ENCODE measurements around the gene GALNT7.

DNA sequence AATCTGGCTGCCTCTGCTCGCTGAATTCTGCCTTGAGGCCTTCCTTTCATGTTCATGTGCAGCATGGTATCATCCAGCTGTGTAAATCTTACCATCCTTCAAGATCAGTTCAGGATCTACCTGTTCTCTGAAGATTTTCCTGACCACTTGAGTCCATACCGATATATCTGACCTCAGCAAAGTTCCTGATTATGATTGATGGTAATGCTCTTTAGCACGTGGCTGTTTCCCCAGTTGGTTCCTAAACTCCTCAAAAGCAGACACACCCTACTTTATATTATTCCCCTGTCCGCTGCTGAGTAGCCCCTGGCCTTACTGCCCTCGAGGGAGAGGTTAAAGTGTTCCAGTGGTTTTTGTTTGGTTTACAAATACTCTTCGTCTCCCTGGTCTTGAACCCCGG lies 20.0 kb downstream of the GALNT7 start:
- TF ChIP-seq, protein P1, sequence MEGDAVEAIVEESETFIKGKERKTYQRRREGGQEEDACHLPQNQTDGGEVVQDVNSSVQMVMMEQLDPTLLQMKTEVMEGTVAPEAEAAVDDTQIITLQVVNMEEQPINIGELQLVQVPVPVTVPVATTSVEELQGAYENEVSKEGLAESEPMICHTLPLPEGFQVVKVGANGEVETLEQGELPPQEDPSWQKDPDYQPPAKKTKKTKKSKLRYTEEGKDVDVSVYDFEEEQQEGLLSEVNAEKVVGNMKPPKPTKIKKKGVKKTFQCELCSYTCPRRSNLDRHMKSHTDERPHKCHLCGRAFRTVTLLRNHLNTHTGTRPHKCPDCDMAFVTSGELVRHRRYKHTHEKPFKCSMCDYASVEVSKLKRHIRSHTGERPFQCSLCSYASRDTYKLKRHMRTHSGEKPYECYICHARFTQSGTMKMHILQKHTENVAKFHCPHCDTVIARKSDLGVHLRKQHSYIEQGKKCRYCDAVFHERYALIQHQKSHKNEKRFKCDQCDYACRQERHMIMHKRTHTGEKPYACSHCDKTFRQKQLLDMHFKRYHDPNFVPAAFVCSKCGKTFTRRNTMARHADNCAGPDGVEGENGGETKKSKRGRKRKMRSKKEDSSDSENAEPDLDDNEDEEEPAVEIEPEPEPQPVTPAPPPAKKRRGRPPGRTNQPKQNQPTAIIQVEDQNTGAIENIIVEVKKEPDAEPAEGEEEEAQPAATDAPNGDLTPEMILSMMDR (conservative IDR thresholded peaks at IDR 0.05; ENCODE audit: low read depth, low read length) = no peak
- TF ChIP-seq EZH2 (IDR thresholded peaks at IDR 0.05; ENCODE audit: low read length, unreplicated experiment) = no peak
- no peak for TF ChIP-seq EZH2phosphoT487 (IDR thresholded peaks at IDR 0.05; ENCODE audit: borderline replicate concordance, low read length)

All from PC-3 (cell line).